Measurements from ENCODE around the gene EEFSEC.

EEFSEC gene

GRCh38 chr3:128430301-128430700 is 277.0 kb downstream of the EEFSEC start:
- no peak for DNase-seq

GRCh38 chr3:128430731-128431130 is 277.4 kb downstream of the EEFSEC start:
- Histone ChIP-seq H3K27ac (no peak overlapping the region), H3K4me1 (peaks cover 0 to 26% (median 18%) of the 10 kb centered on the region in 4 donors), H3K27me3 (peaks cover 0 to 89% of the 10 kb centered on the region in 2 donors), H3K36me3 (no peaks in the 10 kb centered on the region), H3K9me3 (no peaks in the 10 kb centered on the region), H3K4me3 (no peak overlapping the region)
- no peak for DNase-seq
- intact Hi-C loops (cut with DNase I; ENCODE audit: low total_unique reads): no loop called here
- no peak for TF ChIP-seq CTCF (IDR thresholded peaks at IDR 0.05)

More at GRCh38 chr3:128430301-128430700, 277.0 kb downstream of the EEFSEC start:
- no peak for TF ChIP-seq CTCF (IDR thresholded peaks at IDR 0.05)
- Histone ChIP-seq H3K27me3 (peaks cover 0 to 89% of the 10 kb centered on the region in 2 donors), H3K27ac (no peak overlapping the region), H3K9me3 (no peaks in the 10 kb centered on the region), H3K36me3 (no peaks in the 10 kb centered on the region), H3K4me1 (peaks cover 0 to 27% (median 18%) of the 10 kb centered on the region in 4 donors), H3K4me3 (no peak overlapping the region)
- intact Hi-C loops (cut with DNase I; ENCODE audit: low total_unique reads): no loop called here

- Histone ChIP-seq H3K36me3 (no peaks in the 10 kb centered on the region), H3K4me3 (no peak overlapping the region), H3K27me3 (peaks cover 0 to 84% of the 10 kb centered on the region in 2 donors), H3K9me3 (no peaks in the 10 kb centered on the region), H3K4me1 (peaks cover 0 to 15% (median 12%) of the 10 kb centered on the region in 4 donors), H3K27ac (no peak overlapping the region)
- intact Hi-C loops (cut with DNase I; ENCODE audit: low total_unique reads): no loop called here
- no peak for DNase-seq
- no peak for TF ChIP-seq CTCF (IDR thresholded peaks at IDR 0.05)
Observed at GRCh38 chr3:128431803-128432300, 278.6 kb downstream of the EEFSEC start.

- Histone ChIP-seq H3K9me3 (no peaks in the 10 kb centered on the region), H3K4me3 (peak overlapping the region; percentile 1 to 37), H3K4me1 (peaks cover 0 to 15% (median 12%) of the 10 kb centered on the region in 4 donors), H3K36me3 (no peaks in the 10 kb centered on the region), H3K27ac (no peak overlapping the region), H3K27me3 (peaks cover 0 to 79% of the 10 kb centered on the region in 2 donors)
- TF ChIP-seq CTCF (IDR thresholded peaks at IDR 0.05): no peak
- no peak for DNase-seq
- intact Hi-C loops (cut with DNase I; ENCODE audit: low total_unique reads): no loop called here
Observed at GRCh38 chr3:128432301-128432970, 279.2 kb downstream of the EEFSEC start.

- Histone ChIP-seq H3K9me3 (no peaks in the 10 kb centered on the region), H3K4me3 (peak overlapping the region; percentile 1 to 37), H3K27ac (no peak overlapping the region), H3K36me3 (no peaks in the 10 kb centered on the region), H3K4me1 (peaks cover 0 to 15% (median 12%) of the 10 kb centered on the region in 4 donors), H3K27me3 (peaks cover 0 to 75% of the 10 kb centered on the region in 2 donors)
- DNase-seq: no peak
- intact Hi-C loops (cut with DNase I; ENCODE audit: low total_unique reads): no loop called here
- TF ChIP-seq CTCF (IDR thresholded peaks at IDR 0.05): no peak
Observed at GRCh38 chr3:128432971-128433836, 279.9 kb downstream of the EEFSEC start.

Data from tibial artery (tissue), 4 donors.